ENCODE data around the gene TBC1D16.

DNA sequence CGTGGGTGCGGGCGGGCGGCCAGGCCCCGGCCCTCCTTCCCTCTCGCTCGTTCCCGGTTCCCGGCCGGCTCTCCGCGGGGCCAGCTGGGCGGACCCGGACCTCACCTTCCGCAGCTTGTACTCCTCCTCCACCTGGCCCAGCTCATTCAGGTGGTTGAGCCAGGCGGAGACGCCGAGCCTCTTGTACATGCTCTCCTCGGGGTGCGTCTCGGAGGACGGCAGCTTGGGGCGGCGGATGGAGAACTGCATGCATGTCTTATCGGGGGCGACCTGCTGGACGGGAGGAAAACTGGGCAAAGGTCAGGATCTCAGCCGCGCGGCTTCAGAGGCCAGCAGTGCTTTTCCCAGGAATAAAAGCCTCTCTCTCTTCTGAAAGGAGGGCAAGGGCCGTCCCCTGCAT lies 85.4 kb downstream of the TBC1D16 start:
- TF ChIP-seq, protein P1, sequence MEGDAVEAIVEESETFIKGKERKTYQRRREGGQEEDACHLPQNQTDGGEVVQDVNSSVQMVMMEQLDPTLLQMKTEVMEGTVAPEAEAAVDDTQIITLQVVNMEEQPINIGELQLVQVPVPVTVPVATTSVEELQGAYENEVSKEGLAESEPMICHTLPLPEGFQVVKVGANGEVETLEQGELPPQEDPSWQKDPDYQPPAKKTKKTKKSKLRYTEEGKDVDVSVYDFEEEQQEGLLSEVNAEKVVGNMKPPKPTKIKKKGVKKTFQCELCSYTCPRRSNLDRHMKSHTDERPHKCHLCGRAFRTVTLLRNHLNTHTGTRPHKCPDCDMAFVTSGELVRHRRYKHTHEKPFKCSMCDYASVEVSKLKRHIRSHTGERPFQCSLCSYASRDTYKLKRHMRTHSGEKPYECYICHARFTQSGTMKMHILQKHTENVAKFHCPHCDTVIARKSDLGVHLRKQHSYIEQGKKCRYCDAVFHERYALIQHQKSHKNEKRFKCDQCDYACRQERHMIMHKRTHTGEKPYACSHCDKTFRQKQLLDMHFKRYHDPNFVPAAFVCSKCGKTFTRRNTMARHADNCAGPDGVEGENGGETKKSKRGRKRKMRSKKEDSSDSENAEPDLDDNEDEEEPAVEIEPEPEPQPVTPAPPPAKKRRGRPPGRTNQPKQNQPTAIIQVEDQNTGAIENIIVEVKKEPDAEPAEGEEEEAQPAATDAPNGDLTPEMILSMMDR (IDR thresholded peaks at IDR 0.05; ENCODE audit: poor library complexity): no peak
- TF ChIP-seq EZH2 (IDR thresholded peaks at IDR 0.05; ENCODE audit: borderline replicate concordance) (no peak), EZH2phosphoT487 (IDR thresholded peaks at IDR 0.05; ENCODE audit: low read depth, severe bottlenecking, unreplicated experiment) (no peak)

Measured in hepatocyte (in vitro differentiated cells).